Suprapubic skin (tissue), 4 donors: ENCODE results near the gene ARIH1.

ENCODE experiments used
- EP300 ChIP-seq: sonication (generic); formaldehyde crosslinking; IDR thresholded peaks from one replicate; pipeline ENCODE4 v1.6.1; 2017; ENCODE audit warnings: antibody characterized with exemption
- POLR2A ChIP-seq, 2 donors: fragments of 450-650 bp; IDR thresholded peaks; one replicate each; pipeline ENCODE4 v1.6.1; 2017; ENCODE audit warnings: antibody characterized with exemption in 2 of 2, mild to moderate bottlenecking in 2 of 2, moderate library complexity in 2 of 2
- POLR2AphosphoS5 ChIP-seq, 3 donors: sonication (generic); formaldehyde crosslinking; IDR thresholded peaks; one replicate each; pipeline ENCODE4 v1.6.1; 2017; ENCODE audit warnings: antibody characterized with exemption in 3 of 3
- TF ChIP-seq, protein P1 (sequence below), 2 donors: fragments of 200-600 bp in 1 of 2; fragments of 450-650 bp in 1 of 2; sonication (generic) in 1 of 2; IDR thresholded peaks; one replicate each; pipeline ENCODE4 v1.5.1; 2016 to 2019; ENCODE audit warnings: antibody characterized with exemption in 2 of 2, mild to moderate bottlenecking in 1 of 2, moderate library complexity in 1 of 2

DNA sequence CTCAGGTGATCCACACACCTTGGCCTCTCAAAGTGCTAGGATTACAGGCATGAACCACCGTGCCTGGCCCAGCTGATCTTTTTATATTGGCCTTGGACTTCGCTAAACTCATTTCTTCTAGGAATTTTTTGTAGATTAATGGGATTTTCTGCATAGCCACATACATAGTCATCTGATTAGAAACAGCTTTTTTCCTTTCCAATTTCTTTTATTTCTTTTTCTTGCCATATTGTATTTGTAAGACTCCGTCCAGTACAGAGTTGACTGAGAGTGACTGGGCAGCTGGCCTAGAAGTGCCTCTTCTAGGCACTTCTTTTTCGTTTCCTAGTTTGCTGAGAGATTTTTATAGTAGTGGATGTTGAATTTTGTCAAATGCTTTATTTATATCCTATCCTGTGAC, 37.4 kb downstream of the ARIH1 start:
- TF ChIP-seq POLR2A (IDR thresholded peaks at IDR 0.05) (no peak), EP300 (no peak), POLR2AphosphoS5 (IDR thresholded peaks at IDR 0.05) (no peak)
- TF ChIP-seq, protein P1, sequence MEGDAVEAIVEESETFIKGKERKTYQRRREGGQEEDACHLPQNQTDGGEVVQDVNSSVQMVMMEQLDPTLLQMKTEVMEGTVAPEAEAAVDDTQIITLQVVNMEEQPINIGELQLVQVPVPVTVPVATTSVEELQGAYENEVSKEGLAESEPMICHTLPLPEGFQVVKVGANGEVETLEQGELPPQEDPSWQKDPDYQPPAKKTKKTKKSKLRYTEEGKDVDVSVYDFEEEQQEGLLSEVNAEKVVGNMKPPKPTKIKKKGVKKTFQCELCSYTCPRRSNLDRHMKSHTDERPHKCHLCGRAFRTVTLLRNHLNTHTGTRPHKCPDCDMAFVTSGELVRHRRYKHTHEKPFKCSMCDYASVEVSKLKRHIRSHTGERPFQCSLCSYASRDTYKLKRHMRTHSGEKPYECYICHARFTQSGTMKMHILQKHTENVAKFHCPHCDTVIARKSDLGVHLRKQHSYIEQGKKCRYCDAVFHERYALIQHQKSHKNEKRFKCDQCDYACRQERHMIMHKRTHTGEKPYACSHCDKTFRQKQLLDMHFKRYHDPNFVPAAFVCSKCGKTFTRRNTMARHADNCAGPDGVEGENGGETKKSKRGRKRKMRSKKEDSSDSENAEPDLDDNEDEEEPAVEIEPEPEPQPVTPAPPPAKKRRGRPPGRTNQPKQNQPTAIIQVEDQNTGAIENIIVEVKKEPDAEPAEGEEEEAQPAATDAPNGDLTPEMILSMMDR (IDR thresholded peaks at IDR 0.05), result no peak
